Activated naive CD4-positive, alpha-beta T cell treated with anti-CD3 and anti-CD28 coated beads, Interleukin-2, amount 50 U/mL, for 16 hours (primary cell): Measurements from ENCODE around the gene FARSB.
"Not testable (repeated sequence)": the region's sequence is repeated elsewhere in the genome, so short reads cannot be mapped to it uniquely, and the experiment has no call there.

Experiments used
- DNase-seq: peaks from one replicate; pipeline ENCODE4 v3.0.0-alpha.2; 2020

The FARSB gene

GRCh38 chr2:222603501-222603900 lies 52.4 kb downstream of the FARSB start:
- DNase-seq = no peak

GRCh38 chr2:222598611-222599010 lies 57.3 kb downstream of the FARSB start:
- no peak for DNase-seq

- DNase-seq = no peak
These were observed 60.3 kb downstream of the FARSB start for GRCh38 chr2:222595581-222595980.

GRCh38 chr2:222594679-222595078 lies 61.2 kb downstream of the FARSB start:
- DNase-seq = no peak

- no peak for DNase-seq
These were observed 63.7 kb downstream of the FARSB start for GRCh38 chr2:222592176-222592575.

GRCh38 chr2:222591661-222592060 lies 64.2 kb downstream of the FARSB start:
- DNase-seq = no peak

GRCh38 chr2:222584589-222584988 lies 71.3 kb downstream of the FARSB start:
- not testable (repeated sequence) for DNase-seq

- DNase-seq = no peak
These were observed 73.0 kb downstream of the FARSB start for GRCh38 chr2:222582928-222583327.

- no peak for DNase-seq
These were observed 78.6 kb downstream of the FARSB start for GRCh38 chr2:222577341-222577740.

GRCh38 chr2:222576171-222577081 lies 79.5 kb downstream of the FARSB start:
- DNase-seq = no peak

- no peak for DNase-seq
These were observed 80.3 kb downstream of the FARSB start for GRCh38 chr2:222575618-222576017.

GRCh38 chr2:222572751-222573174 lies 83.1 kb downstream of the FARSB start:
- no peak for DNase-seq

GRCh38 chr2:222572264-222572721 lies 83.6 kb downstream of the FARSB start:
- DNase-seq = no peak

- no peak for DNase-seq
These were observed 86.1 kb downstream of the FARSB start for GRCh38 chr2:222569826-222570225.

GRCh38 chr2:222568865-222569264 lies 87.0 kb downstream of the FARSB start:
- no peak for DNase-seq

GRCh38 chr2:222566229-222566628 lies 89.7 kb downstream of the FARSB start:
- no peak for DNase-seq

GRCh38 chr2:222563936-222564335 lies 92.0 kb downstream of the FARSB start:
- no peak for DNase-seq

GRCh38 chr2:222563106-222563718 lies 92.7 kb downstream of the FARSB start:
- DNase-seq = no peak

- DNase-seq = no peak
These were observed 93.9 kb downstream of the FARSB start for GRCh38 chr2:222561817-222562645.

GRCh38 chr2:222561151-222561550 lies 94.7 kb downstream of the FARSB start:
- DNase-seq = no peak

- no peak for DNase-seq
These were observed 101.4 kb downstream of the FARSB start for GRCh38 chr2:222554517-222554916.

- DNase-seq = no peak
These were observed 106.9 kb downstream of the FARSB start for GRCh38 chr2:222548992-222549391.

GRCh38 chr2:222547083-222547482 lies 108.8 kb downstream of the FARSB start:
- no peak for DNase-seq
